GM19467 (cell line): Measurements from ENCODE around the gene AMY2A.
"Not testable (repeated sequence)": the region's sequence is repeated elsewhere in the genome, so short reads cannot be mapped to it uniquely, and the experiment has no call there.

Source experiments
- ATAC-seq: cut with Tn5 transposase; IDR thresholded peaks from one replicate; pipeline ENCODE4 v1.9.1; 2021; ENCODE audit warnings: mild to moderate bottlenecking, moderate library complexity; ENCODE audit not compliant: unreplicated experiment

AMY2A gene

DNA sequence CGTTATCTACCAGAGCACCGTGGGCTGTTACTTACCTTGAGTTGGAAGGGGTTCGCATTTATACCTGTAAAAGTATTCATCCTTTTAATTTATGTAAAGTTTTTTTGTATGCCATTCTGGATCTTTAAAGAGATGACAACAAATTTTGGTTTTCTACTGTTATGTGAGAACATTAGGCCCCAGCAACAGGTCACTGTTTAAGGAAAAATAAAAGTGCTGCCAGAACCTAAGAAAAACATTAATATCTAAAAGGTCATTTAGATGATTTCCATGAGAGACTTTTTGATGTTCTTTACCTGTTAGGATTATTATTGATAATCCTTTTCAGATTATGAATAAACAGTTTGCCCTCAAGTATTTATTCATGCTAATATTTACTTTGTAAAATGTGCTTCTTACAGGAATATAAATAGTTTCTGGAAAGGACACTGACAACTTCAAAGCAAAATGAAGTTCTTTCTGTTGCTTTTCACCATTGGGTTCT, at the start of gene AMY2A:
AMY2A (plus strand) TSS at position 434 of the 484 bp plus-strand sequence; CDS start at position 448, 14 bp downstream.
- ATAC-seq, result not testable (repeated sequence)

DNA sequence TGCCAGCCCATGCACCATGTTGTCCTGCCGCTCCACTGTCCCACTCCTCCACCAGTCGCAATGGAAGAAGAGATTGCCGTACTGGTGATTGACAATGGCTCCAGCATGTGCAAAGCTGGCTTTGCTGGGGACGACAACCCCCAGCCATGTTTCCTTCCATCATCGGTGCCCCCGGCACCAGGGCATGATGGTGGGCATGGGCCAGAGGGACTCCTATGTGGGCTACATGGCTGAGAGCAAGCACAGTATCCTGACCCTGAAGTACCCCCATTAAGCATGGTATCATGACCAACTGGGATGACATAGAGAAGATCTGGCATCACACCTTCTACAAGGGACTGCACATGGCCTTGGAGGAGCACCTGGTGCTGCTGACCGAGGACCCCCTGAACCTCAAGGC, 47.7 kb upstream of the AMY2A start:
- no peak for ATAC-seq

GRCh38 chr1:103571289-103571688, 45.9 kb upstream of the AMY2A start, which contains the start of gene AMY2B:
Gene AMY2B (plus strand): TSS chr1:103571589. CDS start chr1:103571603, 14 bp downstream.
- ATAC-seq, result not testable (repeated sequence)

- no peak for ATAC-seq
Measured at GRCh38 chr1:103576065-103576464, 41.2 kb upstream of the AMY2A start.

GRCh38 chr1:103576784-103577183, 40.4 kb upstream of the AMY2A start:
- not testable (repeated sequence) for ATAC-seq

- ATAC-seq, result no peak
Measured at GRCh38 chr1:103582464-103582863, 34.8 kb upstream of the AMY2A start.

- ATAC-seq, result no peak
Measured at GRCh38 chr1:103583887-103584286, 33.3 kb upstream of the AMY2A start.

GRCh38 chr1:103584537-103584936, 32.7 kb upstream of the AMY2A start:
- no peak for ATAC-seq

DNA sequence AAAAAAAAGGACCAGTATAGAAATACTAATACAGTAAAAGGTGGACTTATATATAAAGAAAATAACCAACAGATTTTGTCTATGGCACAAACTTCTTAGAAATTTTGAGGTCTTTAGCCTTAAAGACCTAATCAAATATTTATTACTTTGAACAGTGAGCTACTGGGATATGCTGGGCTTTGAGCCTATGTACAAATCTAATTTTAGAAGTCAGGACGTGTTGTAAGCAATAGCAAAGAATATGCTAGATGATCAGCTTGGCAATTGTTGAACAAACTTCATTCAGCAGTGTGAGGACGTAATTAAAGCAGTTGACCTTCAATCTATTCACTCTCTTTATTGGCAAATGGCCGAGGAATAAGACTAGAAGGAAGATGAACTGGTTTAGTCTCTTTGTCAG, 14.5 kb upstream of the AMY2A start:
- not testable (repeated sequence) for ATAC-seq

DNA sequence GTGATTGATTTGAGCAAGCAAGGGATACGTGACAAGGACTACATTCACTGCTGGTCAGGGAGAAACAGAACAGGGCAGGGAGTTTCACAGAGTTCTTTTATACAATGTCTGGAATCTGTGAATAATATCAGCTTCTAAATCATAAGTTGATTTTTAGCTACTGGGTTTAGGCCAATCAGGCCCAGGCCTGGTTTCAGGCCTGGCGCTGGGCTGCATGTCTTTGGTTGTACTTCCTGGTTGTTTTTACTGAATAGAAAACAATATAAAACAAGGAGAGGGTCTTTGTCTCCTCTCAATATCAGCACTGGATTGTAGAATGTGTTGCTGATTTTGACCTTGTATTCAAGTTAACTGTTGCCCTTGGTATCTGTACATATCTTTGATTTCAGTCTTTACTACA, 865 bp upstream of the AMY2A start:
- ATAC-seq, result no peak

DNA sequence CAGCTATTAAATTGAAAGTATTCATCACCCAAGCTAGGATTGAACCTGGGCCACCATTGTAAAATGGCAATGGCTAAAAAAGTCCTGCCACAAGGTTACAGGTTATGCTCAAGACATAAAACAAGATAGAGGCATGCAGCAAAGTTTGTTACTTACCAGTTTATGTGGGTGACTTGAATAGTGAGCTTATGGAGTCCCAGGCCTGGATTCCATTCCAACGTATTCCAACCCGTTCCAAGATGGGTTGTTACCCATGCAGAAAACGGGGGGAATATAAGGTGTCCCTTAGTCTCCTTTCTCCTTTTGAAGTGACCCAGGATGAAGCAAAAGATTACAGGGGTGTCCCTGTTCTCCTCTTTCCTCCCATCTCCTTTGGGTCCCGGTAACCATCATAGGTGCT, 10.2 kb downstream of the AMY2A start:
- ATAC-seq, result not testable (repeated sequence)

DNA sequence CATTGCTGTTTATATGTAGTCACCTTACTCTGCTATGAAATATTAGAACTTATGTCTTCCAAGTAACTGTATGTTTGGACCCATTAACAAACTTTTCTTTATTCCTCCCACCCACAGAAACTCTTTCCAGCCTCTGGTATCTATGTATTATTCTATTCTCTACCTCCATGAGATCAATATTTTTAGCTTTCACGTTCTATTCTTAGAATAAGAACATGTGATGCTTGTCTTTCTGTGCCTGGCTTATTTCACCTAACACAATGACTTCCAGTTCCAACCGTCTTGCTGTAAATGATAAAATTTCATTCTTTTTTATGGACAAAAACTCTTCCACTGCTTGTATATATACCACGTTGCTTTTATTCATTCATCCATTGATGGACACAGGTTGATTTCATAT, 24.0 kb downstream of the AMY2A start:
- not testable (repeated sequence) for ATAC-seq

- not testable (repeated sequence) for ATAC-seq
Measured at GRCh38 chr1:103643908-103644307, 26.7 kb downstream of the AMY2A start.

GRCh38 chr1:103650305-103650704, 33.1 kb downstream of the AMY2A start:
- not testable (repeated sequence) for ATAC-seq

DNA sequence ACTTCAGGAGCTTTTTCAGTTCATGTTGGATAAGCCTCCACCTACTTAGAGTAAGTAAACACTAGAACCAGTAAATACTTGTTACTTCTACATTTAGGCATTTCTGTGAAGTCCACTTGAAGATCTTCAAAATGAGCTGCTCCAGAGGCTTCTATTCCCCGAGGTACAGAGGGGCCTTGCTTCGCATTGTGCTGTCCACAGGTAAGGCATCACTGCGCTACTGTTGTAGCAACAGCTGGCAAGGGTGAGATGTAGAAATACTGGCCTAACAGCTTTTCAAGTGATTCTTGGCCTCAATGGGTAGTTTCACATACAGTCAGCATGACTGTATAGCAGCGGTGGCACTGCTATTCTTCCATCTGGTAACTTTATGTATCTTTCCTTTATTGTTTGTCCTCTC, 33.7 kb downstream of the AMY2A start:
- ATAC-seq, result not testable (repeated sequence)

DNA sequence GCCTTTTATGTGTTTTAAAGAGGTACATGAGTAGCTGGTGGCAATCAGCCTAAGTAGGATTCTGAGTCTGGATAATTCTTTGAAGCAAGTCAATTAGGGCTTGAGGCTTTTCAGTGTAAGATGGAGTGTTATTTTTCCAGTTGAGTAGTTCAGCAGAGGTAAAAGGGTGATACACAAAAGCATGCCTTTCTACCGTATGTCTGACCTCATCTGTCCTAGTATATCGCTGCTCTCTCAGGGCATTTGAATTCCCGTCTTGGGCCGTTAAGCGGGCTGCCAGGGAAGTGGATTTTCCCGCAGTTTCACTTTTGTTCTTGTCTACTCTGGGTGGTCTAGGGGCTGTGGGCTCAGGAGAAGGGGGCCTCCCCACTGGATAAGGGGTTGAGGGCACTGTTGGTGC, 36.9 kb downstream of the AMY2A start:
- ATAC-seq, result not testable (repeated sequence)

DNA sequence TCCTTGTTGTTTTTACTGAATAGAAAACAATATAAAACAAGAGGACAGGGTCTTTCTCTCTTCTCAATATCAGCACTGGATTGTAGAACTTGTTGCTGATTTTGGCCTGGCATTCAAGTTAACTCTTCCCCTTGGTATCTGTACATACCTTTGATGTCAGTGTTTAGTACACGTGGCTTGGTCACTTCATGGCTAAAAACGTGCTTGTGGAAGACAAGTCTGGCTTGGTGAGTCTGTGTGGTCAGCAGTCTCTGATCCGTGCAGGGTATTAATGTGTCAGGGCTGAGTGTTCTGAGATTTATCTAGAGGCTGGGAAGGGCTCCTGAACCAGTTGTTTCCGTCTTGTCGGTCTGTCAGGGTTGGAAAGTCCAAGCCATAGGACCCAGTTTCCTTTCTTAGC, 38.2 kb downstream of the AMY2A start, which contains the start of gene AMY1A:
AMY1A (plus strand) TSS at position 301 of the 400 bp plus-strand sequence. CDS start 571 bp downstream, outside the sequence.
- not testable (repeated sequence) for ATAC-seq
